C4-2B (cell line): ENCODE data around the gene RNF40.

ENCODE experiments used
- H3K27ac ChIP-seq: fragments of 450-650 bp; 2 replicates; pipeline ENCODE4 v1.5.1; 2017
- CTCF ChIP-seq: fragments of 450-650 bp; conservative IDR thresholded peaks from 2 replicates; pipeline ENCODE4 v1.5.1; 2017; ENCODE audit warnings: mild to moderate bottlenecking
- ZFX ChIP-seq: fragments of 450-650 bp; IDR thresholded peaks from 2 replicates; pipeline ENCODE4 v1.6.1; 2017

Gene RNF40

DNA sequence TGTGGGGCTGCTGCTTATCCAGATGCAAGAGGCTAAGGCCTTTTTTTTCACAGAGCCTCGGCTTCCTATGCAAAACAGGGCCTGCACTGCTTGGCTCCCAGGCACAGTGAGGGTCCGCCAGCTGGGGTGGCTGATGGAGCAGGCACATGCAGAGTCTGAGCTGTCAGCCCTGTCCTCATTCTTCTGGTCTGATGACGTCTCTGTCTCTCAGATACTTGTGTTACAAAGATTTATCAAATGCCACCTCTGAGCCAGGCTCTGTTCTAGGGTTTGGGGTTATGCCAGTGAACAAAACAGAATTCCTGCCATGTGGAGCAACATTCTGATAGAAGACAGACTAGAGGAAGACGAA is 4.8 kb downstream of the RNF40 start:
- no peak overlapping the region for H3K27ac ChIP-seq
- TF ChIP-seq ZFX (no peak), CTCF (no peak)

GRCh38 chr16:30767767-30768465 is 5.8 kb downstream of the RNF40 start:
- TF ChIP-seq CTCF (no peak), ZFX (no peak)
- no peak overlapping the region for H3K27ac ChIP-seq

- H3K27ac ChIP-seq, result no peak overlapping the region
- TF ChIP-seq CTCF (no peak), ZFX (no peak)
Observed at GRCh38 chr16:30768583-30769181, 6.6 kb downstream of the RNF40 start.

- H3K27ac ChIP-seq, result no peak overlapping the region
Observed at GRCh38 chr16:30769379-30770089, 7.4 kb downstream of the RNF40 start.

DNA sequence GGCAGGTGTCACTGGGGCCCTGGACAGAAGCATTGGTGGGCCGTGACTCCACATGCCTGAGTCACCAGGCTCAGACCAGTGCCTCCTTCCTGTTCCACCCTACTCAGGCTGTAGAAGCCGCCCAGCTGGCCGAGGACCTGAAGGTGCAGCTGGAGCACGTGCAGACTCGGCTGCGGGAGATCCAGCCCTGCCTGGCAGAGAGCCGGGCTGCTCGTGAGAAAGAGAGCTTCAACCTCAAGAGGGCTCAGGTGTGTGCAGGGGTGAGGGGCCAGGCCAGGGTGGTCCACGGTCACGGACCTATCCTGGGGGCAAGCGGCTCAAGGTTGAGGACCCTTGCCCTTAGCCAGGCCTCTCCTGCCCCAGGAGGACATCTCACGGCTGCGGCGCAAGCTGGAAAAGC is 9.6 kb downstream of the RNF40 start:
- no peak for TF ChIP-seq ZFX
- TF ChIP-seq CTCF, result no peak
- H3K27ac ChIP-seq, result no peak overlapping the region

More at GRCh38 chr16:30769379-30770089, 7.4 kb downstream of the RNF40 start:
- TF ChIP-seq CTCF, result no peak
- TF ChIP-seq ZFX, result no peak

- TF ChIP-seq CTCF (no peak), ZFX (no peak)
- H3K27ac ChIP-seq, result no peak overlapping the region
Observed at GRCh38 chr16:30773826-30774225, 11.7 kb downstream of the RNF40 start.

- peak overlapping the region; percentile 97 for H3K27ac ChIP-seq
- TF ChIP-seq ZFX, result no peak
- no peak for TF ChIP-seq CTCF
Observed at GRCh38 chr16:30774367-30775130, 12.4 kb downstream of the RNF40 start.
